Endothelial cell of umbilical vein (primary cell): ENCODE data around the gene RAB35. TPM values are rescaled to one million over a fixed set of nuclear protein-coding genes. Genes with fewer than 3 reads are reported as not detected.

Experiments
- BruUV-seq: library from RNA; stranded (reverse); fragments of 400-500 nt; replicated peaks from 2 replicates; lab custom pipeline; 2021; lab: Mats Ljungman, UMichigan
- CTCF ChIA-PET: fragments of 300-600, 350-600 bp; sonication (Branson Sonifier 250); formaldehyde crosslinking; loops from one replicate; lab custom pipeline; 2021; ENCODE audit warnings: antibody characterized with exemption, inconsistent platforms; lab: Charles Lee
- POLR2A ChIA-PET: fragments of 300-600, 350-600 bp; sonication (Branson Sonifier 250); formaldehyde crosslinking; loops from one replicate; lab custom pipeline; 2021; ENCODE audit warnings: antibody characterized with exemption, inconsistent platforms; lab: Charles Lee
- DNase-seq: peaks from one replicate; pipeline ENCODE4 v3.0.0-alpha.2; 2011; ENCODE audit warnings: low read depth, low spot score
- FAIRE-seq: peaks from 2 replicates; lab custom pipeline; 2011; peaks lifted over from hg19 to GRCh38; lab: Jason Lieb, UNC
- H2AFZ ChIP-seq: 2 replicates; pipeline ENCODE4 v1.6.0; 2012; ENCODE audit warnings: low read depth, low read length, control low read depth, inconsistent platforms
- H3K27ac ChIP-seq: 2 replicates; pipeline ENCODE4 v1.5.1; 2011; ENCODE audit warnings: low read depth, mild to moderate bottlenecking, control low read depth, low read length, moderate library complexity; ENCODE audit not compliant: insufficient read depth
- H3K27me3 ChIP-seq, 2 experiments: 2 replicates each; pipeline versions ENCODE4 v1.6.0 to v1.6.1; 2011; ENCODE audit warnings: low read length in 2 of 2, mixed read lengths in 1 of 2; ENCODE audit not compliant: control insufficient read depth in 2 of 2, insufficient read depth in 2 of 2
- H3K36me3 ChIP-seq, 2 experiments: 2 replicates in 1 of 2; 3 replicates in 1 of 2; pipeline ENCODE4 v1.5.1; 2011; ENCODE audit warnings: low read length in 2 of 2, mild to moderate bottlenecking in 1 of 2, moderate library complexity in 1 of 2; ENCODE audit not compliant: control insufficient read depth in 2 of 2, insufficient read depth in 2 of 2; ENCODE audit errors: extremely low read depth in 1 of 2
- H3K4me1 ChIP-seq: 3 replicates; pipeline ENCODE4 v1.5.1; 2011; ENCODE audit warnings: mild to moderate bottlenecking, low read length; ENCODE audit not compliant: control insufficient read depth, insufficient read depth; ENCODE audit errors: extremely low read depth
- H3K4me2 ChIP-seq: 2 replicates; pipeline ENCODE4 v1.6.1; 2011; ENCODE audit warnings: low read length, control low read depth, mixed read lengths; ENCODE audit not compliant: insufficient read depth
- H3K4me3 ChIP-seq, 3 experiments: fragments of 200-600 bp in 1 of 3; sonication (generic), shearing (Covaris generic) in 1 of 3; replicated peaks in 1 of 3; 2 replicates each; pipeline ENCODE4 v1.5.1; 2011 to 2016; ENCODE audit warnings: control low read depth in 3 of 3, low read length in 3 of 3, mild to moderate bottlenecking in 2 of 3, inconsistent platforms in 1 of 3, low read depth in 1 of 3, moderate library complexity in 1 of 3; ENCODE audit not compliant: insufficient read depth in 1 of 3
- H3K79me2 ChIP-seq: 2 replicates; pipeline ENCODE4 v1.6.0; 2012; ENCODE audit warnings: low read length, inconsistent platforms; ENCODE audit not compliant: control insufficient read depth, insufficient read depth
- H3K9ac ChIP-seq: replicated peaks from 2 replicates; pipeline ENCODE3; 2011; ENCODE audit warnings: low read length, control low read depth; ENCODE audit not compliant: insufficient read depth; ENCODE audit errors: extremely low read depth
- H3K9me1 ChIP-seq: replicated peaks from 3 replicates; pipeline ENCODE4 v1.6.0; 2011; ENCODE audit warnings: mild to moderate bottlenecking, low read length; ENCODE audit not compliant: control insufficient read depth, insufficient read depth; ENCODE audit errors: extremely low read depth
- H3K9me3 ChIP-seq: replicated peaks from 2 replicates; pipeline ENCODE4 v1.5.1; 2012; ENCODE audit warnings: low read length, inconsistent platforms; ENCODE audit not compliant: control insufficient read depth, insufficient read depth
- H4K20me1 ChIP-seq: replicated peaks from 2 replicates; pipeline ENCODE3; 2011; ENCODE audit warnings: mild to moderate bottlenecking, low read length; ENCODE audit not compliant: control insufficient read depth, insufficient read depth; ENCODE audit errors: extremely low read depth
- EZH2 ChIP-seq: IDR thresholded peaks from 2 replicates; pipeline ENCODE4 v1.6.1; 2012; ENCODE audit warnings: borderline replicate concordance, low read depth, mild to moderate bottlenecking, moderate library complexity, low read length, inconsistent platforms; ENCODE audit not compliant: severe bottlenecking
- FOS ChIP-seq: IDR thresholded peaks from 2 replicates; pipeline ENCODE4 v1.6.1; 2011; ENCODE audit warnings: mild to moderate bottlenecking, low read length, moderate library complexity, borderline replicate concordance; ENCODE audit not compliant: insufficient read depth
- GATA2 ChIP-seq: IDR thresholded peaks from 2 replicates; pipeline ENCODE4 v1.7.0; 2011; ENCODE audit warnings: low read depth, mild to moderate bottlenecking, moderate library complexity, mixed read lengths, low read length; ENCODE audit not compliant: insufficient read length, insufficient read depth
- JUN ChIP-seq: IDR thresholded peaks from 2 replicates; pipeline ENCODE4 v1.6.1; 2011; ENCODE audit warnings: borderline replicate concordance, low read depth; ENCODE audit not compliant: insufficient read length, insufficient read depth
- MYC ChIP-seq: IDR thresholded peaks from one replicate; pipeline ENCODE4 v1.6.1; 2011; ENCODE audit warnings: mild to moderate bottlenecking, low read depth, low read length
- POLR2A ChIP-seq: IDR thresholded peaks from 2 replicates; pipeline ENCODE4 v1.6.1; 2012; ENCODE audit warnings: low read depth, mild to moderate bottlenecking, control low read depth, low read length
- dilution Hi-C: fragments of 300-500 bp; cut with MboI; formaldehyde crosslinking; loops from one replicate; pipeline ENCODE4 v1.15.0; 2019; ENCODE audit warnings: low sequenced_read_pairs; ENCODE audit not compliant: extremely low pct_ligation_motif_present
- intact Hi-C: fragments of 100-400 bp; cut with micrococcal nuclease; formaldehyde crosslinking; loops from one replicate; pipeline ENCODE4 v1.10.0; 2022
- polyA plus RNA-seq, 4 experiments: library from polyadenylated mRNA; depleted of rRNA in 3 of 4; stranded (reverse) in 3 of 4; unstranded in 1 of 4; fragments of >200 nt; gene quantifications; 2 replicates each; pipeline versions ENCODE4 v1.2.1 to v1.2.3, GENCODE V29; 2011 to 2012; ENCODE audit warnings: missing spikeins in 1 of 4
- total RNA-seq: library from RNA; stranded (reverse); gene quantifications from 2 replicates; pipeline ENCODE4 v1.2.3, GENCODE V29; 2021
- TF ChIP-seq, protein P1 (sequence below), 2 donors: IDR thresholded peaks; 1 replicate in 1 of 2; 2 replicates in 1 of 2; pipeline ENCODE4 v1.5.1; 2011; ENCODE audit warnings: low read length in 2 of 2, mild to moderate bottlenecking in 2 of 2, moderate library complexity in 2 of 2, control low read depth in 1 of 2, inconsistent platforms in 1 of 2, low read depth in 1 of 2; ENCODE audit not compliant: insufficient read depth in 1 of 2; ENCODE audit errors: extremely low read depth in 1 of 2
- TF ChIP-seq, protein P2 (sequence below): IDR thresholded peaks from 2 replicates; pipeline ENCODE4 v1.6.1; 2011; ENCODE audit not compliant: insufficient read depth, insufficient read length

The RAB35 gene
- total and polyA plus RNA-seq, 2 donors (not counting 3 experiments of a cell fraction or from before 2014, with no cell fraction given), result 70.5 to 80.3 TPM

DNA sequence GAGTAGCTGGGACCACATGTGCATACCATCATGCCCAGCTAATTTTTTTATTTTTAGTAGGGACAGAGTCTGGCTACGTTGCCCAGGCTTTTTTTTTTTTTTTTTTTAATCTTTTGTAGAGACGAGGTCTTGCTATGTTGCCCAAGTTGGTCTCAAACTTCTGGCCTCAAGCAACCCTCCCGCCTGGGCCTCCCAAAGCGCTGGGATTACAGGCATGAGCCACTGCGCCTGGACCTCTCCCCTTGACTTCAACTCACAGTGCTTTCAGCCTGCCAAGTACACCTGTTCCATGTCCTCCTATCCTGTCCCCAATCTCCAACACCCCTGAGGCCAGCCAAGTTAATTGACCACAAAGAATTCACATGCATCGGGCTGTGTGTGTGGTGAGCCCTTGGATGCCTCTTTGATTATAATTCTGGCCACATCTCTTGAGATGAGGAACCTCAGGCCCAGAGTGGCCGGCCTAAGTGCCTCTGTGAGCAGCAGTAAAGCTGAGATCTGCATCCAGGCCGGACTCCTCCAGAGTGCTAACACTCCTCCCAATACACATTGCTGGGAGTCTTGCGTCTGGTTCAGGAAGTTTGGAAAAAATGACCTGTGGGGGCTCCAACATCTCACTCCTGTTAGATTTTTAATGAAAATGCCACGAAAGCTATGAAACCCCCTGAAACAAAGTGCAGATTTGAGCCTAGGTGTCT lies 6.8 kb downstream of the RAB35 start:
- H3K9me3 ChIP-seq, result no peaks in the 10 kb centered on the region
- POLR2A ChIA-PET, result no interaction called here
- H3K79me2 ChIP-seq, result peaks cover 88% of the 10 kb centered on the region
- DNase-seq, result no peak
- no peak overlapping the region for H3K4me2 ChIP-seq
- peaks cover 0 to 10% of the 10 kb centered on the region in 2 experiments for H3K36me3 ChIP-seq
- CTCF ChIA-PET, result interaction anchor here (0.6 to 1.6 kb wide), 3 partner anchors 9 to 13 kb away, joined by 3 to 6 read pairs (median 4); no protein-coding TSS in a partner anchor
- H3K27me3 ChIP-seq, result no peaks in the 10 kb centered on the region
- no TSS peak for BruUV-seq
- no peaks in the 10 kb centered on the region for H3K9me1 ChIP-seq
- H4K20me1 ChIP-seq, result peaks cover 3% of the 10 kb centered on the region
- intact Hi-C loops (no loop called here), dilution Hi-C loops (no loop called here)
- no peak overlapping the region for H3K9ac ChIP-seq
- no peak overlapping the region for H2AFZ ChIP-seq
- H3K27ac ChIP-seq, result no peak overlapping the region
- no peak for FAIRE-seq
- H3K4me1 ChIP-seq, result peaks cover 2% of the 10 kb centered on the region
- no peak overlapping the region for H3K4me3 ChIP-seq
- no peak for TF ChIP-seq POLR2A
- TF ChIP-seq, protein P1, sequence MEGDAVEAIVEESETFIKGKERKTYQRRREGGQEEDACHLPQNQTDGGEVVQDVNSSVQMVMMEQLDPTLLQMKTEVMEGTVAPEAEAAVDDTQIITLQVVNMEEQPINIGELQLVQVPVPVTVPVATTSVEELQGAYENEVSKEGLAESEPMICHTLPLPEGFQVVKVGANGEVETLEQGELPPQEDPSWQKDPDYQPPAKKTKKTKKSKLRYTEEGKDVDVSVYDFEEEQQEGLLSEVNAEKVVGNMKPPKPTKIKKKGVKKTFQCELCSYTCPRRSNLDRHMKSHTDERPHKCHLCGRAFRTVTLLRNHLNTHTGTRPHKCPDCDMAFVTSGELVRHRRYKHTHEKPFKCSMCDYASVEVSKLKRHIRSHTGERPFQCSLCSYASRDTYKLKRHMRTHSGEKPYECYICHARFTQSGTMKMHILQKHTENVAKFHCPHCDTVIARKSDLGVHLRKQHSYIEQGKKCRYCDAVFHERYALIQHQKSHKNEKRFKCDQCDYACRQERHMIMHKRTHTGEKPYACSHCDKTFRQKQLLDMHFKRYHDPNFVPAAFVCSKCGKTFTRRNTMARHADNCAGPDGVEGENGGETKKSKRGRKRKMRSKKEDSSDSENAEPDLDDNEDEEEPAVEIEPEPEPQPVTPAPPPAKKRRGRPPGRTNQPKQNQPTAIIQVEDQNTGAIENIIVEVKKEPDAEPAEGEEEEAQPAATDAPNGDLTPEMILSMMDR (IDR thresholded peaks at IDR 0.05; ENCODE audit: extremely low read depth in 1 of 2, insufficient read depth in 1 of 2, low read depth in 1 of 2, low read length in 2 of 2), result no peak
- no peak for TF ChIP-seq EZH2
- no peak for TF ChIP-seq FOS
- TF ChIP-seq, protein P2, sequence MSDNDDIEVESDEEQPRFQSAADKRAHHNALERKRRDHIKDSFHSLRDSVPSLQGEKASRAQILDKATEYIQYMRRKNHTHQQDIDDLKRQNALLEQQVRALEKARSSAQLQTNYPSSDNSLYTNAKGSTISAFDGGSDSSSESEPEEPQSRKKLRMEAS, result no peak
- TF ChIP-seq GATA2, result no peak
- TF ChIP-seq MYC, result no peak
- no peak for TF ChIP-seq JUN
